HTERT RPE-1 (cell line): Measurements from ENCODE around the gene YWHAB.
"Not testable (repeated sequence)": the region's sequence is repeated elsewhere in the genome, so short reads cannot be mapped to it uniquely, and the experiment has no call there.

Experiments
- in situ Hi-C: fragments of 300-500 bp; cut with MboI; formaldehyde crosslinking; loops from 4 replicates; pipeline ENCODE4 v1.14.3; 2020; ENCODE audit warnings: low sequenced_read_pairs

The YWHAB gene

GRCh38 chr20:44885392-44886265 lies at the start of gene YWHAB:
Gene YWHAB, plus strand, starts transcription at chr20:44885705. Its CDS starts 15,829 bp downstream, at chr20:44901534.
- in situ Hi-C loops: no loop called here

GRCh38 chr20:44836601-44837120 lies 48.8 kb upstream of the YWHAB start:
- in situ Hi-C loops: no loop called here

- in situ Hi-C loops: no loop called here
These were observed 47.6 kb upstream of the YWHAB start for GRCh38 chr20:44837946-44838345.

GRCh38 chr20:44838521-44838920 lies 47.0 kb upstream of the YWHAB start:
- in situ Hi-C loops: no loop called here

DNA sequence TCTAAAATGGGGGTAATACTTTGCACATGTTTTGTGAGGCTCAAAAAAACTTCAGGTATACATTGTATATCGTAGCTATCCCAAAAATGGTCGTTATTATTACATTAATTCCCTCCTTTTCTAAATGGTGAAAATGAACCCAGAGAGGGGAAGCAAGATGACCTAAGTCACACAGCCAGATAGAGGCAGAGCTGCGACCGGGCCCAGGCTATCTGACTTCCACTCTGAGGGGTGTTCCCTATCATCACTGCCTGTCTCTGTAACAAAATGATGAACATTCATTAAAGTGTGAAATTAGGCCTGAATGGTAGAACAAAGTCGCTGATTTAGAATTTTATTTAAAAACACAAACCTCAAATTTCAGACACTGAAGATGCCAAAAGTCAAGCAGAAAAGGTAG lies 46.0 kb upstream of the YWHAB start:
- in situ Hi-C loops: no loop called here

GRCh38 chr20:44840826-44841225 lies 44.7 kb upstream of the YWHAB start:
- in situ Hi-C loops: no loop called here

DNA sequence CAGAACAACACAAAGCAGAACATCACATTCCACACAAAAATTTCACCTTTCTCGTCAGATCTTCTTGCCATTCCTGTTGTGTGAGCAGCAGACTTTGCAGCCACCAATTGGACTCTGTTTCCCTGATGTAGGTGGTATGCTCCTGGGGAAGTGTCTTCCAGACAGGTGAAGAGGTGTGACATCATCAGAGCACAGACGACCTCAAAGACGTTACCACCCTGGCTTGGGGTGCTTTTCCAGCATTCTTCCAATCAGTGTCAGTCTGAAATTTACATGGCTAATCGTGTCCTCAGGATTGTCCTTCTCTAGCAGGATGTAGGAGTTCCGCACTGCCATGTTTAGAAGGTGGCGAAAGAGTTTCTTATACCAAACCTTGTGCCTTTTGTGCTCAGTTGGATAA lies 43.5 kb upstream of the YWHAB start:
- in situ Hi-C loops: no loop called here

DNA sequence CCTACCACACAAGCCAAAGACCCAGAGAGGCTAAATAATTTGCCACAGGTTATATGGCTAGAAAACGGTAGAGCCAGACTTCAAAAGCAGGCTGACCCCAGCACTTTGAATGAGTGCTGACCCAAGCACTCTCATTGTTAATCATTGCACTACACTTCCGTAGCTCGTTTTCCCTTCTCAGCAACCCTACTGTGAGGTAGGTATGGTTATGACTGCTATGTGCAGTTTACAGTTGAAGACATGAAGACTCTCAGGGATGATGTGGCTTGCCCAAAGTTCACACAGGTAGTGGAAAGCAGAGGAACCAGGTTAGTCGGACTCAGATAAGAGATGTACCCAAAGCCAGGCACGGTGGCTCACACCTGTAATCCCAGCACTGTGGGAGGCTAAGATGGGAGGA lies 41.6 kb upstream of the YWHAB start:
- in situ Hi-C loops: no loop called here

- in situ Hi-C loops: no loop called here
These were observed 37.1 kb upstream of the YWHAB start for GRCh38 chr20:44848254-44849015.

DNA sequence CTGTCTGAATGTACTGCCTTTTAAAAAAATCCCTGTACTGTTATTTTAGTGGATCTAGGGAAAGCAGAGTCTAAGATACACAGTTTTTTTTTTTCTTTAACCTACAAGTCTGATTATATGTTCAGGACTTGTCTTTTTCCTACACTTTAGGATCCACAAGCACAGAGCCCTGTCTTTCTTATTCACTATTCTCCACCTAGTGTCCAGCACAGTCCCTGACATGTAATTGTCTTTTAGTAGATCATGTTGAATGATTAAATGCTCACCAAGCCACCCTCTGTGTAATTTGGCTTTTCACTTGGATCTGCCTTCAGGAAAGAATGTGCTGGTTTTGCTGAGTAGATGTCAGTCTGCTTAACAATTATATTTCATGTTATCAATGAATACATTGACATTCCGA lies 35.8 kb upstream of the YWHAB start:
- in situ Hi-C loops: no loop called here

DNA sequence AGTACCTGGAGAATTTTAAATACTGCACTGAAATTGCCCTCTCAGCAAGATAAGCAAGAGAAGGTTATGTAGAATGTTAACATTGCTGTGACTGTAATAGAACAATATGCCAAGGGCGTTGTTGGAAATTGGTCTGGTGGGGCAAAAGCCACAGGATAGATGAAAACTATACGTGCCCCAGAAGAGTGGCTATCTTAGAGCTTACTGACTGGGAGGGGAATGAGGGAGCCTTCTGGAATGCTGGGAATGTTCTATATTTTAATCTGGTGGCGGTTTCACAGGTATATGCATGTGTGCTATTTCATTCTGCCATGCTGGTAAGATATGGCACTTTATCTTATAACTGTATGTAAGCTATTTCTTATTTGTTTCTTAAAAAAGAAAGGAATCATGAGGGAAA lies 35.2 kb upstream of the YWHAB start:
- in situ Hi-C loops: no loop called here

DNA sequence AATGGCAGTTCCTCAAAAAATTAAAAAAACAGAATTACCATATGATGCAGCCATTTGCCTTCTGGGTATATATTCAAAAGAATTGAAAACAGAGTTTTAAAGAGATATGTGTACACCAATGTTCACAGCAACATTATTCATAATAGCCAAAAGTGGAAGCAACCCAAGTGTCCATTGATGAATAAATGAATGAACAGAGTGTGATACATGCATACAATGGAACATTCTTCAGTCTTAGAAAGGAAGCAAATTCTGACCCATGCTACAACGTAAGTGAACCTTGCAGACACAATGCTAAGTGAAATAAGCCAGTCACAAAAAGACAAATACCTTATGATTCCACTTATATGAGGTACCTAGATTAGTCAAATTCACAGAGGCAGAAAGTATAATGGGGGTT lies 34.7 kb upstream of the YWHAB start:
- in situ Hi-C loops: no loop called here

DNA sequence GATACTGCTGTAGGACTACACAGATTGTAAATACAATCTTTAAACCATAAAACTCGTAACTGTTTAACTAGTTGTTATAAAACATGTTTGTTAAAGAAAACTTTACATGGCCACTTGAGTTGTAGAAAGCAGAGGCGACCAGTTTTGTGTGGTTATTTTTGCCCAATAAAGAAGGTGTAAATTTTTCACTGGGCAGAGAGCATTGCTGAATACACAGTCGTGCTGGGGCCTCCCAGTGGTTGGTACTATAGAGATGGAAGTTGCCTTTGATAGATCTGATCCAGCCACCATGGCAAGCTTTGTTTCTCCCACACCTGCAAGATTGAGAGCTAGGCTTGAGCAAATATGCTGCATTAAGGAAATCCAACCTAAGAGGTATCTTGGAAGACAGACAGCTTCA lies 34.0 kb upstream of the YWHAB start:
- in situ Hi-C loops: no loop called here

DNA sequence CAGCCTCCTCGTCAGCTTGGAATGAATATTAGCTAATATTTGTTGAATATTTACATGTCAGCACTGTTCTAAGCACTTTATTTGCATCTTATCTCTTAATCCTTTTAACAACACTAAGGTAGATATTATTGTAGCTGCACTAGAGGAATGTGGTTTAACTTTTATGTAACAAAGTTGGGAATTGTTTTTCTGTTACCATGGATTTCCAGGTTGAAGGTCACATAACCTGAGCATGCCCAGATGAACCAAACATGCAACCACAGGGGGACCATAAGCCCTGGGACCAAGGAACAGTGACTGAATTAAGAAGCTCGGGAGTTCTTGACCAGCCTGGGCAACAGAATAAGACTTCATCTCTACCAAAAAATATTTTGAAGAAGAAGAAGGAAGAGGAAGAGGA lies 29.1 kb upstream of the YWHAB start:
- in situ Hi-C loops: no loop called here

GRCh38 chr20:44856856-44857448 lies 28.6 kb upstream of the YWHAB start:
- in situ Hi-C loops: no loop called here

DNA sequence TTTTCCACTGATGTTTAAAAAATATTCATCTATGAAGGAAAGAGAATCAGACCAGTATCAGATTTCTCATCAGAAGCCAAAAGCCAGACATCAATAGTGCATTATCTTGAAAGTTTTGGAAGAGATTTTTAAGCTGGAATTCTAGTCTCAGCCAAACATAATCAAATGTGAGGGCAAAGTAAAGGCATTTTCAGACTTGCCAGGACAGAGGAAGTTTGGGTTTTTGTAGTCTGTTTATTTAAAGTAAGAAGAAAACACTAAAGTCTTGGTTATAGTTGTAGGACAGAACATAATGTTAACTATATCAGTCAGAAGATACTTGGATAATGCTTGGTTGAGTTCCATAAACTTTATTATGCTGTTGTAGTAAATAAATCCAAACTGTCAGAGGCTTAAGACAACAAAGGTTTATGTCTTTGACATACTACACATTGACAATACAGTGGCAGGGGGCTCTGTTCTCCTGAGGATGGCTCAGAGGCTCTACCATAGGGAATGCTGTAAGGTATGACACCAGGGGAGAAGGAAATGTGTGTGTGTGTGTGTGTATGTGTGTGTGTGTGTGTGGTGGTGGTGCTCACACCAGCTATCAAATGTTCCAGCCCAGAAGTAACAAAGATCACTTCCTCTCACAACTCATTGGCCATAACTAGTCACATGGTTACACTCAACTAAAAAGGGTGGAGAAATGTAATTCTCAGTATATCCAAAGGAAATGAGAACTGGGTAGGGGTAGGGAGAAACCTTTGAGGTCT lies 26.7 kb upstream of the YWHAB start:
- in situ Hi-C loops: no loop called here

- in situ Hi-C loops: no loop called here
These were observed 23.9 kb upstream of the YWHAB start for GRCh38 chr20:44861531-44862006.

DNA sequence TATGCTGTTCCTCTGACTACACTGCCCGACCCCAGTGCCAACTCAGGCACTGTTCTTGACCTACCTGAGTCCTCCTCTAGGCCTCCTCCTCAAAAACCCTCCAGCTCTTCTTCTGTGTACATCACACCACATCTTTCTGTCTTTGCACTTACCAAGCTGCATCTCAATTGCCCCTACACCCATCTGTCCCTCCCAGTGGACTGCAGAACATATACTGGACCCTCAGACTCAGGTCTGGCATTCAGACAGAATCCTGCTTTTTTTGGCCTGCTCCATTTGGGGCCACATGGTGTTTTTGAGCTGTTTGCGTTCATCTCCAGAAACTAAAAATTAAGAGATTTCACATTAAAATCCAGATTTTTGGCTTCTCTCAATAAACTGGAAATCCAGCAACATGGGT lies 23.2 kb upstream of the YWHAB start:
- in situ Hi-C loops: no loop called here

GRCh38 chr20:44863365-44864084 lies 22.0 kb upstream of the YWHAB start:
- in situ Hi-C loops: not testable (repeated sequence)

DNA sequence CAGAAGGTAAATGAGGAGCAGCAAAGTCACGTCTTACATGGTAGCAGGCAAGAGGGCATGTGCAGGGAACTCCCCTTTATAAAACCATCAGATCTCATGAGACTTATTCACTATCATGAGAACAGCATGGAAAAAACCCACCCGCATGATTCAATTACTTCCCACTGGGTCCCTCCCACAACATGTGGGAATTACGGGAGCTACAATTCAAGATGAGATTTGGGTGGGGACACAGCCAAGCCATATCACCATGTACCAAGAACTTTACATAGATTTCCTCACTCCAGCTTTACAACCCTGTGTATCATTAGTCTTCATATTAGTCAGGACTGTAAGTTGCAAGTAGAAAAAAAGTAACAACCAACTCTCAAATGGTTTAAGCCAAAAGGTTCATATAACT lies 21.0 kb upstream of the YWHAB start:
- in situ Hi-C loops: not testable (repeated sequence)
